GM12878 (cell line): ENCODE measurements around the gene LIN7B. TPM values are rescaled to one million over a fixed set of nuclear protein-coding genes. Genes with fewer than 3 reads are reported as not detected.
A peak's percentile ranks its signal among the peaks of the same experiment; 100 is the strongest.

ENCODE experiments used
- ATAC-seq: fragments of 200-7000 bp; cut with Tn5 transposase; 3 replicates; pipeline ENCODE4 v1.9.1; 2020; ENCODE audit warnings: mild to moderate bottlenecking, moderate library complexity
- BruUV-seq: library from RNA; stranded (reverse); fragments of 400-500 nt; replicated peaks from 2 replicates; lab custom pipeline; 2021; lab: Mats Ljungman, UMichigan
- CTCF ChIA-PET: fragments of 300-600 bp; sonication (Branson Sonifier 250); formaldehyde crosslinking; extraction: SDS; loops from one replicate; lab custom pipeline; 2021; ENCODE audit warnings: inconsistent platforms; lab: Yijun Ruan, JAX
- POLR2A ChIA-PET: fragments of 350-600 bp; formaldehyde crosslinking; extraction: SDS; loops from one replicate; lab custom pipeline; 2021; ENCODE audit warnings: inconsistent platforms; lab: Charles Lee
- RAD21 ChIA-PET: fragments of 300-600 bp; sonication (Branson Sonifier 250); formaldehyde crosslinking; loops from one replicate; lab custom pipeline; 2023; ENCODE audit warnings: antibody characterized with exemption; ENCODE audit not compliant: unreplicated experiment; lab: Charles Lee
- SMC1A ChIA-PET: fragments of 300-600 bp; sonication (Branson Sonifier 250); formaldehyde crosslinking; loops from one replicate; lab custom pipeline; 2023; ENCODE audit not compliant: unreplicated experiment, uncharacterized antibody; lab: Charles Lee
- DNase-seq: peaks from one replicate; pipeline ENCODE4 v3.0.0-alpha.2; 2011; ENCODE audit warnings: low read depth, low spot score
- FAIRE-seq: peaks from 3 replicates; lab custom pipeline; 2011; peaks lifted over from hg19 to GRCh38; lab: Jason Lieb, UNC
- H2AFZ ChIP-seq: 2 replicates; pipeline ENCODE4 v1.6.0; 2011; ENCODE audit warnings: low read depth, low read length, control low read depth; ENCODE audit not compliant: control insufficient read depth
- H3K27ac ChIP-seq: 2 replicates; pipeline ENCODE4 v1.5.1; 2011; ENCODE audit warnings: control low read depth; ENCODE audit not compliant: control insufficient read depth, insufficient read depth
- H3K27me3 ChIP-seq, 2 experiments: replicated peaks in 1 of 2; 2 replicates each; pipeline versions ENCODE4 v1.6.0 to v1.6.1; 2011; ENCODE audit warnings: low read length in 1 of 2; ENCODE audit not compliant: control insufficient read depth in 2 of 2, insufficient read depth in 2 of 2
- H3K36me3 ChIP-seq, 2 experiments: 2 replicates each; pipeline ENCODE4 v1.5.1; 2011; ENCODE audit warnings: low read length in 1 of 2; ENCODE audit not compliant: control insufficient read depth in 2 of 2, insufficient read depth in 2 of 2
- H3K4me1 ChIP-seq: 2 replicates; pipeline ENCODE4 v1.6.1; 2011; ENCODE audit warnings: mild to moderate bottlenecking, low read length, moderate library complexity, mixed read lengths; ENCODE audit not compliant: control insufficient read depth, insufficient read depth
- H3K4me2 ChIP-seq: 2 replicates; pipeline ENCODE4 v1.6.0; 2011; ENCODE audit warnings: control low read depth; ENCODE audit not compliant: control insufficient read depth, insufficient read depth
- H3K4me3 ChIP-seq: fragments of 200-600 bp; sonication (generic); 2 replicates; pipeline ENCODE4 v1.5.1; 2016
- H3K79me2 ChIP-seq: 2 replicates; pipeline ENCODE4 v1.6.0; 2011; ENCODE audit warnings: low read length; ENCODE audit not compliant: control insufficient read depth, insufficient read depth
- H3K9ac ChIP-seq: 2 replicates; pipeline ENCODE4 v1.8.0; 2011; ENCODE audit warnings: low read length, control low read depth, mixed read lengths; ENCODE audit not compliant: control insufficient read depth, insufficient read depth
- H3K9me3 ChIP-seq: replicated peaks from 3 replicates; pipeline ENCODE4 v1.5.1; 2011; ENCODE audit warnings: mild to moderate bottlenecking, low read length; ENCODE audit not compliant: control insufficient read depth, insufficient read depth
- H4K20me1 ChIP-seq: 2 replicates; pipeline ENCODE4 v1.6.0; 2011; ENCODE audit not compliant: control insufficient read depth, insufficient read depth
- GATAD2B ChIP-seq: fragments of 450-650 bp; conservative IDR thresholded peaks from 2 replicates; pipeline ENCODE4 v1.6.1; 2017; ENCODE audit warnings: low read depth, mild to moderate bottlenecking, moderate library complexity
- IKZF1 ChIP-seq: fragments of 450-650 bp; conservative IDR thresholded peaks from 2 replicates; pipeline ENCODE4 v1.6.1; 2017; ENCODE audit warnings: antibody characterized with exemption, mild to moderate bottlenecking
- NR2F1 ChIP-seq: fragments of 450-650 bp; conservative IDR thresholded peaks from 2 replicates; pipeline ENCODE4 v1.6.1; 2017; ENCODE audit warnings: mild to moderate bottlenecking
- RUNX3 ChIP-seq: IDR thresholded peaks from 2 replicates; pipeline ENCODE4 v1.6.1; 2012; ENCODE audit warnings: low read length, inconsistent platforms
- SIX5 ChIP-seq: IDR thresholded peaks from 2 replicates; pipeline ENCODE4 v1.6.1; 2011; ENCODE audit warnings: mild to moderate bottlenecking, low read depth, low read length, moderate library complexity; ENCODE audit not compliant: severe bottlenecking
- SPI1 ChIP-seq: IDR thresholded peaks from 2 replicates; pipeline ENCODE4 v1.6.1; 2011; ENCODE audit warnings: low read depth, mild to moderate bottlenecking, low read length, moderate library complexity, borderline replicate concordance; ENCODE audit not compliant: insufficient read depth
- SUPT20H ChIP-seq: IDR thresholded peaks from 2 replicates; pipeline ENCODE4 v1.6.1; 2011; ENCODE audit warnings: low read depth, mild to moderate bottlenecking, low read length, moderate library complexity, borderline replicate concordance; ENCODE audit not compliant: control insufficient read depth
- SUZ12 ChIP-seq: fragments of 200-600 bp; sonication (generic); IDR thresholded peaks from one replicate; pipeline ENCODE4 v1.6.1; 2018; ENCODE audit warnings: antibody characterized with exemption, mild to moderate bottlenecking; ENCODE audit not compliant: unreplicated experiment
- WGBS: methylation state at CpG from one replicate; pipeline ENCODE4 v1.1.6; 2016; ENCODE audit warnings: low lambda C conversion rate; ENCODE audit not compliant: insufficient replicate concordance, insufficient coverage; ENCODE audit errors: missing lambda C conversion rate; 5-methylcytosine and 5-hydroxymethylcytosine counted together
- in situ Hi-C: fragments of 300-500 bp; cut with MboI; formaldehyde crosslinking; loops from 9 replicates; pipeline ENCODE4 v1.14.3; 2018; ENCODE audit warnings: mixed read lengths
- intact Hi-C: fragments of 100-400 bp; cut with micrococcal nuclease; formaldehyde crosslinking; loops from one replicate; pipeline ENCODE4 v1.14.2; 2022; ENCODE audit not compliant: unreplicated experiment
- polyA plus RNA-seq, 11 experiments: library from polyadenylated mRNA; depleted of rRNA in 4 of 11; unstranded in 6 of 11; stranded (reverse) in 5 of 11; fragments of >200 nt; fragmentation: Nextera tagmentation in 4 of 11; fragmentation: Illumina TruSeq in 1 of 11; extraction: Ambion mirVana in 4 of 11; extraction: Trizol in 1 of 11; gene quantifications; 1 replicate in 1 of 11; 2 replicates in 10 of 11; pipeline versions ENCODE4 v1.2.1 to v1.2.3, GENCODE V29; 2011 to 2016; ENCODE audit warnings: inconsistent platforms in 2 of 11, missing spikeins in 2 of 11, low read depth in 1 of 11
- total RNA-seq, 4 experiments: library from RNA; depleted of rRNA in 3 of 4; stranded (reverse); fragments of >200 nt in 3 of 4; fragmentation: Illumina TruSeq in 1 of 4; extraction: Trizol in 1 of 4; gene quantifications; 2 replicates each; pipeline versions ENCODE4 v1.2.1 to v1.2.3, GENCODE V29; 2013 to 2021
- TF ChIP-seq, protein P1 (sequence below): IDR thresholded peaks from 2 replicates; pipeline ENCODE4 v1.6.1; 2012; ENCODE audit warnings: mild to moderate bottlenecking, low read depth, low read length

The LIN7B gene
- total and polyA plus RNA-seq, 10 of the 15 experiments (the other 5 are each of a cell fraction or from before 2014, with no cell fraction given): 0.15 to 3.5 (median 1.6) TPM; not detected in 2

DNA sequence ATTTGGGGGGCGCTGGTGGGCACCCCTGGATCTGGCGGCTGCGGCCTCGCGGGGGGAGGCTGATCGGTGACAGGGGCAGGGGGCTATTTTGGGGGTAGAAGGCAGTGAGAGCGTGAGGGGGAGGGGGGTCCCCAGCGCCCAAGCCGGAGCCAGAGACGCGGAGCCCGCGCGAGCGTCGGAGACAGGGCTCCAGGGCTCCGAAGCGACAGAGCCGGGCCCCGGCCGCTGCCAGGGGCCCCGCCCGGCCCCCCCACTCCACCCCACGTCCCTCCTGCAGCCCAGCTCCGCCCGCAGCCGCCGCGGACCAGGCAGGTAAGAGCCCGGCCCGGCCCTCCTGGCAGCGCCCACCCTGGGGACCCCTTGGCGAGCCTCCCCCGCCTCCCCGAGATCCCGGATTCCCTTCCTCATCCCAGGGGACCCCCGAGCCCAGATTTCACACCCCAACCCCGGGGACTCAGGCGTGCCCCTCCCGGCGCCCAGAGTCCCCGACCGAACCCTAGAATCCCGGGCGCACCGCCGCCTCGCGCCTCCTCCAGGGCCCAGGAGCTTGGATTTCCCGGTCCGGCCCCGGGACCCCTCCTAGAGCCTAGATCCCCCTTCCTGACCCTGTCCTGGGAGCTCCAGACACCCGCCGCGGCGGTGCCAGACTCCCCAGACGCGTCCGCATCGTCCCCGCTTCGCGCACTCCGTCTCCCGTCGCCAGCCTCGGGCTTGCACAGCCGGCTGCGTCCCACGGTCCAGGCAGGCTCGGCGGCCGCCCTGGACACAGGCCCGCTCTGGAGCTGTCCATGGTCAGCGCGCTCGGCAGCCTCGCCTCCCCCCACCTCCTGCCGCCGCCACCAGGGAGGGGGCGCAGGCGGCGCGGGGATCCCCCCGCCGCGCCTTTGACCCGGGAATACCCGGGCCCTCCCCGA is 5.5 kb downstream of the LIN7B start, which contains the start of gene PPFIA3:
Gene PPFIA3, plus strand, starts transcription at position 134 of the 914 bp plus-strand sequence. CDS start 8,330 bp downstream, outside the sequence.
- peak within 1 kb of the TSS; percentile 60; the same call in 1 of the 2 replicates for H3K4me3 ChIP-seq
- RAD21 ChIA-PET: no interaction called here
- POLR2A ChIA-PET: no interaction called here
- H3K36me3 ChIP-seq: no peaks in the 10 kb centered on the region
- BruUV-seq: no TSS peak
- CTCF ChIA-PET: interaction anchor here (1.2 to 1.6 kb wide), 2 partner anchors 13 to 22 kb away, joined by 3 to 4 read pairs; no protein-coding TSS in a partner anchor
- H3K4me2 ChIP-seq: peak within 1 kb of the TSS; percentile 75
- H3K9me3 ChIP-seq: no peaks in the 10 kb centered on the region
- no peaks in the 10 kb centered on the region for H4K20me1 ChIP-seq
- DNase-seq (no peak), FAIRE-seq (no peak), ATAC-seq (no peak; the same call in 2 of the 3 replicates)
- TF ChIP-seq NR2F1 (0 out of 2 replicates have a peak, but pooled peaks have one; percentile 36), SUZ12 (peak; percentile 71), IKZF1 (0 out of 2 replicates have a peak, but pooled peaks have one; percentile 21), SUPT20H (no peak), SPI1 (no peak), RUNX3 (no peak), SIX5 (no peak), GATAD2B (peak; percentile 46; the same call in 1 of the 2 replicates)
- TF ChIP-seq, protein P1, sequence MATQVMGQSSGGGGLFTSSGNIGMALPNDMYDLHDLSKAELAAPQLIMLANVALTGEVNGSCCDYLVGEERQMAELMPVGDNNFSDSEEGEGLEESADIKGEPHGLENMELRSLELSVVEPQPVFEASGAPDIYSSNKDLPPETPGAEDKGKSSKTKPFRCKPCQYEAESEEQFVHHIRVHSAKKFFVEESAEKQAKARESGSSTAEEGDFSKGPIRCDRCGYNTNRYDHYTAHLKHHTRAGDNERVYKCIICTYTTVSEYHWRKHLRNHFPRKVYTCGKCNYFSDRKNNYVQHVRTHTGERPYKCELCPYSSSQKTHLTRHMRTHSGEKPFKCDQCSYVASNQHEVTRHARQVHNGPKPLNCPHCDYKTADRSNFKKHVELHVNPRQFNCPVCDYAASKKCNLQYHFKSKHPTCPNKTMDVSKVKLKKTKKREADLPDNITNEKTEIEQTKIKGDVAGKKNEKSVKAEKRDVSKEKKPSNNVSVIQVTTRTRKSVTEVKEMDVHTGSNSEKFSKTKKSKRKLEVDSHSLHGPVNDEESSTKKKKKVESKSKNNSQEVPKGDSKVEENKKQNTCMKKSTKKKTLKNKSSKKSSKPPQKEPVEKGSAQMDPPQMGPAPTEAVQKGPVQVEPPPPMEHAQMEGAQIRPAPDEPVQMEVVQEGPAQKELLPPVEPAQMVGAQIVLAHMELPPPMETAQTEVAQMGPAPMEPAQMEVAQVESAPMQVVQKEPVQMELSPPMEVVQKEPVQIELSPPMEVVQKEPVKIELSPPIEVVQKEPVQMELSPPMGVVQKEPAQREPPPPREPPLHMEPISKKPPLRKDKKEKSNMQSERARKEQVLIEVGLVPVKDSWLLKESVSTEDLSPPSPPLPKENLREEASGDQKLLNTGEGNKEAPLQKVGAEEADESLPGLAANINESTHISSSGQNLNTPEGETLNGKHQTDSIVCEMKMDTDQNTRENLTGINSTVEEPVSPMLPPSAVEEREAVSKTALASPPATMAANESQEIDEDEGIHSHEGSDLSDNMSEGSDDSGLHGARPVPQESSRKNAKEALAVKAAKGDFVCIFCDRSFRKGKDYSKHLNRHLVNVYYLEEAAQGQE: peak; percentile 80
- SMC1A ChIA-PET: no interaction called here
- H3K79me2 ChIP-seq: no peaks in the 10 kb centered on the region
- peak within 1 kb of the TSS; percentile 96 for H2AFZ ChIP-seq
- WGBS: 3% methylated on average over 52 of the region's 90 CpGs
- H3K27ac ChIP-seq: peak within 1 kb of the TSS; percentile 73
- in situ Hi-C loops (no loop called here), intact Hi-C loops (no loop called here)
- H3K4me1 ChIP-seq: peaks cover 8% of the 10 kb centered on the region; the same call in 1 of the 2 replicates
- peaks cover 7 to 8% of the 10 kb centered on the region in 2 experiments for H3K27me3 ChIP-seq
- H3K9ac ChIP-seq: peak within 1 kb of the TSS; percentile 76
